GM21717 (cell line): Measurements from ENCODE around the gene MRPL58.
A peak's percentile ranks its signal among the peaks of the same experiment; 100 is the strongest.

Experiments used
- ATAC-seq: cut with Tn5 transposase; IDR thresholded peaks from one replicate; pipeline ENCODE4 v1.9.1; 2021; ENCODE audit warnings: mild to moderate bottlenecking, moderate library complexity; ENCODE audit not compliant: unreplicated experiment

Gene MRPL58

DNA sequence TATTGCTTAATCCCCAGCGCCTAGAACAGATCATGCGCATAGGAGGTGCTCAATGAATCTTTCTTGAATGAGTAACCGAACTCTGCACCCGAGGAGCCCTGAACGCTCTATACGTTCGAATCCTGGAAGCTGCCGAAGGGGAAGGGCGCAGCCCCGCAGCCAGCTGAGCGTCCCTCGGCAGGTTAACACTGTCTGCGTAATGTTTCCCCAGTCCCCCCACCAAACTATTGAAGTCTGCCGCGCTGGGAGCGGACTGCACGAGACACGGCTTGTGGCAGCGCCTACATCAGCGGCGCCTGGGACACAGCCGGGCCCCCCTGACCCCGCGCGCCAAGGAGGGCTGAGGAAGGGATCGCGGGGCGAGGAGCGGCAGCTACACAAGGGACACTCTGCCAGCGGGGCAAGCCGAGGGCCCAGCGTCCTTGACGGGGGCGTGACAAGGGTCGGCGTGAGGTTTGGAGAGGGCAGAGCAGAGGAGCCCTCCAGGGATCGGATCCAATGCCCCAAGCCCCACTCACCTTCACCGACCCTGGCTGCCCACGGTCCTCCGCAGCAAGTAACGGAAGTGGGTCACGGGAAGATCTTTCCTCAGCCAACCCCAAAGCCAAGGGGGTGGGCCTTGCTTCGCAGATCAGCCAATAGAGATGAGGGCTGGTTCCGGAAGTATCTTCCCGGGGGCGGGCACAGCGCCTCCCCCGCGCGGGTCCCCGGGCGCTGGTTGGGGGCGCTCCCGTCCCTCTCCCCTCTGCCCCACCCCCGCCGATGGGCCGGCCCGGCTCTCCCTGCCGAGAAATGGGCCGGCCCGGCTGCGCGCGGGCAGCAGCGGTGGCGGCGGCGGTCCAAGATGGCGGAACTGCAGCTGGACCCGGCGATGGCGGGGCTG, 34.2 kb downstream of the MRPL58 start, which contains the start of the genes ATP5PD and KCTD2:
Gene ATP5PD (minus strand): TSS at position 563 of the 883 bp plus-strand sequence. CDS start 4,319 bp downstream, outside the sequence.
Gene KCTD2 (plus strand): TSS at position 819 of the 883 bp plus-strand sequence. CDS start 26 bp downstream, at position 845.
- peak; percentile 86 for ATAC-seq

DNA sequence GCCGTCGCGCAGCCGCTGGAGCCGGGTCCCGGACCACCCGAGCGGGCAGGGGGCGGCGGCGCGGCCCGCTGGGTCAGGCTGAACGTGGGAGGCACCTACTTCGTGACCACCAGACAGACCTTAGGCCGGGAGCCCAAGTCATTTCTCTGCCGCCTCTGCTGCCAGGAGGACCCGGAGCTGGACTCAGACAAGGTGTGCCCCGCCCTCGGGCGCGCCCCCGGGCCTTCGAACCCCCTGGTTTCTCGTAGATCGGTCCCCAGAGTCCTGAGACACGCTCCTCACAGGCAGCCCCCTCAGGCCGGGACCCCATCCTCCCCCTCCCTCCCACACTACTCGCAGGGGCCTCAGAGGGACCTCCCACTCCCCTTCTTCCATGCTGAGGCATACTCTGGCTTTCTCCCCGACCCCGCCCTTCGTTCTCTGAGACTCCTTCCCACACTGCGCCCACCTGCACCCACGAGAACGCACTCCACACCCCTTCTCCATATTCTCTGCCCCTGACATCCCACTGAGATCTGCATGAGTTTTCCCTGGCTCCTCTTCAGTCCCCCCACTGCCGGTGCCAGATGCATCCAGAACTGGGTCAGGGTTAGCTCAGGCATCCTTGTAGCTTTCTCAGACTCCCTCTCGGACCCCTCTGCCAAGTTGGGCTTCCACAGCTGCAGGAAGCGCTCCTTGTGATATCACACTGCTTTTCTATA, 35.1 kb downstream of the MRPL58 start:
- peak; percentile 21 for ATAC-seq

DNA sequence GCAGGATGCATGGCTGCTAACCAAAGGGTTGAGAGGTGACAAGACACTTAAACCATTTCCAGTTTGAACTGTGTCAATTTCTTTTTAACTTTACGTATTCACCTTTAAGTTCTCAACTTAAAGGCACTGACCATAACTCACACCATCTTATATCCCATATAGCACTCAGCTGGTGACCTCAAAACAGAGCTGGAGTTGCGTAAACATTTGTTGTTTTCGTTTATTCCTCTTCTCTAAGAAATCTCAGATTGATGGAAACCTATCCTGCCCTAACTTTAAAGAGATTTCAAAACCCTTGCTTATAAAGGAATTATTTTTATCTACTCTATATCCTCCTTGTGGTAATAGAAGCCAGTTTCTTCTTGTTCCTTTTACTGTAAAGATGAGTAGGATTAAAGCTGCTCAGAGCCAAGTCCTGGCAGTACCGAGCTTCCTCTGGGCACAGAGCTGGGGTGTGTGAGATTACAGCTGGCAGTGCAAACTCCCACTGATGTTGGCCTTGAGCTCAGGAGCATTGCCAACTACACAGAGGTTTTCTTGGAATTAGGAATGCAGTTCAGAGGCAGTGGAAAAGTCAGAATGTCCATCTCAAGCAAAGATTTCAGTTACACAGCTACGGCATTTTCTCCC, 35.9 kb downstream of the MRPL58 start:
- ATAC-seq = no peak

DNA sequence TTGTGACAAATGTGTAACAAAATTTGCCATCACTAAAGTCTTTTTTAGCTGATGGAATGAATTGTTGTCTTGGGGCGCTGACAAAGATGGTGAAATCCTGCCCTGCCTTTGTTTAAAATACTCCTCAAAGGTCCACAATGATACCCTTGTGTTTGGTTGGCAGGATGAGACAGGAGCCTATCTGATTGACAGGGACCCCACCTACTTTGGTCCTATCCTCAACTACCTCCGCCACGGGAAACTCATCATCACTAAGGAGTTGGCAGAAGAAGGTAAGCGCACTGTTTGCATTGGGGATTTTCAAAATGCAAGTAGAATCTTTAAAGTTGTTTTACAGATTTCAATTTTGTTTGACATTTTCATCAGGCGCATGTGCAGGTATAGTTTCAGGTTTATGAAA, 36.6 kb downstream of the MRPL58 start:
- no peak for ATAC-seq

DNA sequence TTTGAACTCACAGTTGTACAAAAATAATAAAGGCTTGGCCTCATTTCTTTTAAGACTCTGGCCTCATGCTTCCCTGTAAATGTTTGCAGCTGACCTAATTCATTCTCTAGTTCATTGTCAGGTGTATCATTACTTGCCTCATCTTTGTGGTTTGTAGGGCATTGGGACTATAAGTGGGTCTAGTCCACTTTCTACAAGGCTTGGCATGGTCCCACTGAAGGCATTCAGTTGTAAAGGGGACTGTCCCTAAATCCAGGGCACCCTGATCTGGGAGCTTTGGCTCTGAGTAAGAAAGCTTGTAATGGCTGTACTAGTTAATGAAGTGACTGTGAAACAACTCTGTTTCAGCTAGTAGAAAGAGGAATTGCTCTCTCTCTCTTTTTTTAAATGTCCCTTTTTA, 37.2 kb downstream of the MRPL58 start:
- no peak for ATAC-seq

DNA sequence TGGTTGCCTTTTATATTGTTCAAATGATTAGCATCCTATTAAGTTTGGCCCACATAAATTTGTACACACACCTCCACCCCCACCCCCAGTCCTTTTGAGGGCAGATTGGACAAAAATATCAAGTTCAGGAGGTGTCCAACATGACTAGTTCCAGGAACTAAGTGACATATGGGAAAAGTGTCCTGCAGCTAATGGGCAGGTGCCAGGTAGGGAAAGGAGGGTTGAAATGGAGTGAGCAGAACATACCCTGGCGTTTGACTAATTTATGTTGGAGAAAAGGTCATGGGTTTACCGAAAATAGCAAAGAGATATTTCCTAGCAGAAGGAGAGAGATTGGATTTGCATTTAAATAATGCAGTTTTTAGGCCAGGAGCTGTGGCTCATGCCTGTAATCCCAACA, 39.5 kb downstream of the MRPL58 start:
- no peak for ATAC-seq

DNA sequence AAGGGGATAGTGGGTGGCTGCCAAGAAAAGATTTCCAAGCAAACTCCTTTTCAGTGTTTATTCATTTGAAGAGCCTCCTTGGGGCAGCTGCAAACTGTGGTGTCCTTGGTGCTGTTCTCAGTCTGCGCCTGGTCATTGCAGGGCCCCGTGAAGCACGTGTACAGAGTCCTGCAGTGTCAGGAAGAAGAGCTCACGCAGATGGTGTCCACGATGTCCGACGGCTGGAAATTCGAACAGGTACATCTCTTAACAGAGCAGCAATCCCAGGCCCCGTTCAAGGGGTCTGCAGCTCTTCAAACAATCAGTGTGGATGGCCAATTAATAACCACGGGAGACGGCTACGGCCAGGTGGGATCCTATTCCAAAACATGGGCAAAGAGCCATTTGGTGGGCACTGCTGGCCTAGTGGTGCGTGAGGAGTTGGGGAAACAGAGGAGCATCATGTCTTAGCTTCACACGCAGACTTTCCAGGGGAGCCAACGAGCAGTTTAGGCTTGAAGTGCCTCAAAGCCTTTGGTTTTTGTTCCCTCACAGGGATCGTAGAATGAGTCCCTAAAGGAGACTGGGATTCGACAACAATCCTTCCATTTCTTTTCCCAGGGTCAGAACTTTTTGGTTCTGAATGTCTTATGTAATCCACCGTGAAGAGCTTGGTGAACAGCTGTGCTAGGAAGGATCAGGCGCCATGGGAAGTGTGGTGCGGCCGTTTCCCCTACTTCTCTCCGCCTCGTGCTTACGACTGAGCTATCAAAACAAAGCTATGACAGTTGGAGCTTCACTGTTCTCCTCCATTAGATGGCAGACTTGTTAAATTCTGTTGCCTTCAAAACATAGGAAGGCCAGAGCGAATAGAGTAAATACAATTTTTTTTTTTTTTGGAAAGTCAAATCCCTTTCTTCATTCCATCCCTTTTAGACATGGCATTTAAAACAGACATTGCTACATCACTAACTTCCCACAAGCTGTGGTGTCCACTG, 47.2 kb downstream of the MRPL58 start:
- ATAC-seq = no peak

DNA sequence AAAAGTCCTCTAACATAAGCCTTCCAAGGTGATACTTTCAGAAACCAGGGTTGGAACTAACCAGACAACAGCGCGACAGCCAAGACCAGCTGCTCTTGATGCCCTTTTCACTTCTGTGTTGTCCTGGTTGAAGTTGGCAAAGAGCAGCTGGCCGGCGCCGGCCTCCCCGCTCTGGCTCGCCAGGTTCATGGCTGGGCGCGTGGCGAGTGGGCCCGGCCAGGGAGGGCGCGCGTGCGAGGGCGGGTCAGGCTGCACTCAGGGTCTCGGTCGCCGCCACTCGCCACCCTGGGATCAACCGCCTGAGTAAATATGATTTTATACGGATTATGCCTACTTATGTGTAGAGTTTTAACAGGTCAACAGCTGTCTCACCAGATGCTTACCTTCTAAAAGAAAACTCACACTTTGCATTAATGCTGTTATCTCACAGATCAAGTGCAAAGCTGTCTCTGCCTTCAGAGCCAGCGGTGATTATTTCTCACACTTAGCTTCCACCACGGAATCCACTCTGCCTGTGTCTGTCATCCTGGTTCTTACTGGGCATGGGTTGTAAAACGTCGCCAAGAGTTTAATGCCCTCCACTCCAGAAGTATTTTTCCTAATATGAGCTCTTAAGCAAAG, 48.1 kb downstream of the MRPL58 start:
- no peak for ATAC-seq

DNA sequence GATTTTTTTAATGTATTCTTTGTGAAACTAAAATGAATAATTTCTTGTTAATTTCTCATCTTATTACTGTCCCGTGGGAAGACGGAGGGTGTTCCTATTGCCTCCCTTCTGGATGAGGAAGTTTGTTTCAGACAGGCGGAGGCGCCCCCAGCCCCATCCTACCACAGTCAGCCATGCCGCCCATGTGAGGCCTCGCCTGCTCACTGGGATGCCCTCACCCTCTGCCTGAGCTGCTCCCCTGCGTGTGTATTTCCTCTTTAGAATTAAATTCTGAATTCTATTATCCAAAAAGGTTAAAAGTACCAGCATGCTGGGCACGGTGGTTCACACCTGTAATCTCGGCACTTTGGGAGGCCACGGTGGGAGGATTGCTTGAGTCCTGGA, 48.6 kb downstream of the MRPL58 start:
- ATAC-seq = no peak

DNA sequence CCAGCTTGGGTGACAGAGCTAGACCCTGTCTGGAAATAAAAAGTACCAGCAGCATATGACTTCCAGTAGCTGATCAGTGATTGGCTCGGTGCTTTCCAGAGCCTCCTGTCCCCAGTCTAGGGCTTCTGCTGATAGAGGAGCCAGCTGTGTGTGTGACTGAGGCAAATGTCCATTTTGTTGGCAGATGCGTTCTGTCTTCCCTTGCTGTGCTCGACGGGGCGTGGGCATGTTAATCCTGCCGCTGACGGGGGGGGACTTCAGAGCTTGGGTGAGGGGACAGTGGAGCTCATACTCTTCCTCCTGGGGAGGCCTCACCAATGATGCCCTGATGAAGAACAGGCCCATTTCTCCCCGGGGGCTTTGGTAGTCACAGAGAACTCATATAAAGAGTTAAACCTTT, 49.1 kb downstream of the MRPL58 start:
- no peak for ATAC-seq

DNA sequence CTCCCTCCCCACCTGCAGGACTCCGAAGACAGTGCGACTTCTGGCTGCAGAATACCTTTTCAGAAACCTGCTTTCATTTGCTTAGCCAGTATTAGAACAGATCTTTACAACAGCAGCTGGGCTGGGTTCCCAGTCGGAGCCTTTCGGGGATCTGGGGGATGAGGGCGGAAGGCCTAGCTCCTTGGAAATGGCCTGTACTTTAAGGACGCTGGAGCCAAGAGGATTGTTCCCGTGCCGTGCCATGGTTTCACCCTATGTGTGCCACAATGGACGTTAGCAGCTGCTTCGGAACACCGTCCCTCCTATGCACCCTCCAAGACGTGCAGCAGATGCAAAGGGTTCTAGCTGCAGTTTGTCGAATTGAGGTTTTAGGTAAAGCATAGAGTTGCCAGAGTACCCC, 50.7 kb downstream of the MRPL58 start:
- no peak for ATAC-seq

DNA sequence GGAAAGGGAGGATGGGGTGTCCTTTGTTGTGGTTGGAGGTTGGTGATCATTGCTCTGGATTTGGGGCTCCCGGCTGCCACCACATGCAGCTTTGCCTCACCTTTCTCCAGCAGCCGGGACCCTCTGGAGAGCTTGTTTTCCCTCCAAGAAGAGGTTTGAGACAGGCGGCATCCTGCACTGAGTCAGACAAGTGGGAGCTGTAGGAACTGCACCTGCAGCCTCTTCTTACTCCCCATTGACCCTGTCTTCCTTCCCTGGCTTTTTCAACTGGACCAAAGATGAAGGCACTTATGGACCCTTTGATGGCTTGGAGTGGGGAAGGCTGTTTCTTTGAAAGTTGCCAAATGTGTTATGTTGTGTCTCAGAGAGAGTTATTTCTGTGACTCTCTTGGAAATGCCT, 51.2 kb downstream of the MRPL58 start:
- no peak for ATAC-seq

DNA sequence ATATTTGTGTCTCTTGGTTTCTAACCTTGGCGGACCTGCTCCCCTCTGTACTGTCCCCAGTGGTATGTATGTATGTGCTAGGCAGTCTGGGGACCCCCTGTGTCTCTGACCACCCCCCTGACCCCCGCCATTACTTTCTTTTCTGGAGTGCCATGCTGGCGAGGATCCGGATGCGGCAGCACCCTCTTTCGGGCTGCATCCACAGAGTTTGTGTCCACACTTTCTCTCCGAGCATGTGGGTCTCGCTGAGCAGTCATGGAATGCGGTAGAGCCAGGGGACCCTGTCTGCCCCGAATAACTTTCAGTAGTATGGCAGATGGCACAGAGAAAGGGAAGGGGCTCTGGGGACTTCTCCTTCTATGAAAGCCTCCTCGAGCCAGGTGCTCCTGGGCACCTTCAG, 51.6 kb downstream of the MRPL58 start:
- no peak for ATAC-seq

DNA sequence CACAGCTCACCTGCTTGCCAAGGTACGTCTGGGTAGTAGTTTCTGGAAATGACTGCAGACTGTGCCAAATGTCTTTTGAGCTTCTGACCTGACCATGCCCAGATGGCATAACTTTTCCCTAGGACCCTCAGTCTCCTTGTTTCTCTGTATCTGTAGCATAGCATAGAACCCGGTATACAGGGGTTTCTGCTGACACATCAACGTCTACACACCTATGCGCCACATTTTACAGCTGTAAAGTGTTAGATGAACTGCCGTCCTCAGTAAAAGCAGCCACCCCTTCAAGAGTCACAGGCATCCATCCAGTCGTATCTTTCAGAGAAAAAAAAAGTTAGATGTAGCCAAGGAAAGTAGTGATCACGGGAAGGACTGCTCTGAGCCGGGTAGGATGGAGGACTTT, 52.0 kb downstream of the MRPL58 start:
- no peak for ATAC-seq

DNA sequence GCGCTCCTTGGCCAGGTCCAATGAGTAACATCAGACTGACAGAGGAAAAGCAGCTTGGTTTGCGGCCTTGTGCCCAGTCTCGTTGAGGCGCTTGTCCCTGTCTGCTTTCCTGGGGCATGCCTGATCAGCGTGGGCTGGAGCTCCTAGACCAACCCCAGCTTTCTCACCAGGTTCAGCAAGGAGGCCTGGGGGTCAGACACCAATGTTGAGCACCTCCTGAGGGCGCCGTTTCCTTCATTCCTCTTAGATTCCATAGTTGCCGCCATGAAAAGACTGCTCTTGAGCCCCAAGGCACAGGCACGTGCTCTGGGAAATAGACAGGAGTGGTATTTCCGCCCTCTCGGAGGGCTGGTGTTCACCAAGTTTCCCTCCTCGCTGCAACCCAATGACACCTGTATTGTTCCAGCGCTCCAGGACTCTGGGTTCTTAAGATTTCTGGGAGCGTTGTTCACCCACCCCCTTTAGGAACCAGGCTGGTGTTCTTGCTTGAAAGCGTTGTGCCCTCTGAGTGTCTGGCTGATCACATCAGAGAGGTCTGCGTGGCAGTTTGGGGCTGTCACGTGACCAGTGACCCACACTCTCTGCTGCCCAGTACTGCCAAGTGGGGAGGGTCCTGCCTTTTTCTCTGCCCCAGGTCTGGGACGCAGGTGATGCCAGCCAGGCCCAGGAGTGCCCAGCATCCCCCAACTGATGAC, 52.5 kb downstream of the MRPL58 start:
- ATAC-seq = no peak

DNA sequence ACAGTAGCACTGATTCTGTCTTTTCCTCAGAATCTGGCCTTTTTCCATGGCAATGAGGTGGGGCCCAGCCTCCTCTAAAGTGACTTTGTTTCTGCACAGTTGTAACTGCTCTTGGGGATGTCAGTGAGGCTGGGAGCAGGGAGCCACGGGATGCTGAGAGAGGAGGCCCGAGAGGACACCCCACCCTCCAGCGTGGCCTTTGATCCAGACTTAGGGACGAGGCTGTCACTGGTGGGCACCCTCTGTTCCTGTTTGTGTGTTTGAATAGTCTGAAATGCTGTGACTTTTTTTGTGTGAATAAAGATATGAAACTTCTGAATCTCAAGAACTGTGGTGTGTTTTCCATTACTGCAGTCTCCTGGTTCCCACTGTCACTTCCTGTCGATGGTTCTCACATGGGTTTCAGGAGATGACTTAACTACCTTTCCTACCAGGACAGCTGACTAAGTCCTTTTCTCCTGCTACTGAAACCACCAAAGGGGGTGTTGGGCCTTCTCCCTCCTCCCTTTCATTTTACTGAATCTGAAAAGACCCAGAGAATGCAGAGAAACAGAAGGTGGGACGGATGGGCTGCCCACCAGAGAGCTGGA, 53.2 kb downstream of the MRPL58 start:
- no peak for ATAC-seq

DNA sequence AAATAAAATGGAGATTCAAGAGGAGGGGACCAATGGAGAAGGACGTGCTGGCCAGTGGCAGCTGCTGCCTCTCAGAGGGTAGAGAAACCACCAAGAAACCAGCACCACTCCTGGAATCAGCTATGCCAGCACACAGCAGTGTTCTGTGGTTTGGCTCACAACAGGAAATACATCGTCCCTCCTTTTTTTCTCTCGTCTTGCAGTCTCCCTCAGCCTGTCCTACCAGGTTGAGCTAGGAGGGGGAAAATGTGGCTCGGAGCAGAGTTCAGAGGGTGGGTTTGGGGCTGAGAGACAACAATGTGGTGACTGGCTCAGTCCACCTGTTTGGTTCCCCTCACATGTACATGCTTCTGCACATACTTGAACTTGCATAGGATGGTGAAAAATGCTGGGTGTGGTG, 55.4 kb downstream of the MRPL58 start:
- ATAC-seq = no peak

DNA sequence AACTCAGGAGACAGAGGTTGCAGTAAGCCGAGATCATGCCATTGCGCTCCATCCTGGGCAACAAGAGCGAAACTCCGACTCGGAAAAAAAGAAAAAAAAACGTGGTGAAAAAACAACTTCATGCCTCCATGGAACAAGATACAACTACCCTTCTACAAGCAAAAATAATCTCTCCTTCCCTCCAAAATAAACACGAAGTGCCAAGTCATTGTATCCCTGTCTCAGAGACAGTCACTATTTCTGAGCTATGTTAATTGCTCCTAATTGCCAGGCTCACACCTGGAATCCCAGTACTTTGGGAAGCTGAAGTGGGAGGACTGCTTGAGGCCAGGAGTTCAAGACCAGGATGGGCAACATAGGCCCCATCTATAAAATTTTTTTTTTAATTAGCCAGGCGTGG, 56.3 kb downstream of the MRPL58 start:
- ATAC-seq = no peak

DNA sequence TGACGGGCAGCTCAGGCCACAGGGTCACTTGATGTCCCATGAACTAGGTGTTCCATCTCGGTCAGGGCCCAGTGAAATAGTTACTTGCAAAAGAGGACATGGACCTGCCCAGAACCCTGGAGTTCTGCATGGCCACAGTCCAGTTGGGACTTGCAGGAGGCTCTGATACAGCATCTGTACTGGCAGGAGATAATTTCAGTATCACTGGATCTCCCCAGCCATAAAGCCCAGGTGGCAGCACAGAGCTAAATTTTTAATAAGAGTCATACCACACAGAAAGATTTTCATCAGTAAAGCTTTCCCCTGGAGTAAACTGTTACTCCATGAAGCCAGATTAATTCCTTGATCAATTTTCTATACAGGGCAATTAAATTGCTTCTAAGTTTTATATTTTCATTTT, 57.3 kb downstream of the MRPL58 start:
- no peak for ATAC-seq
